MV-4-11 (cell line): ENCODE results near the gene STRBP.

Experiments
- DNase-seq: peaks from one replicate; lab custom pipeline; 2025; lab: John Stamatoyannopoulos, UW

STRBP gene

GRCh38 chr9:123129423-123129822, 139.0 kb downstream of the STRBP start:
- DNase-seq = peak; percentile 76

DNA sequence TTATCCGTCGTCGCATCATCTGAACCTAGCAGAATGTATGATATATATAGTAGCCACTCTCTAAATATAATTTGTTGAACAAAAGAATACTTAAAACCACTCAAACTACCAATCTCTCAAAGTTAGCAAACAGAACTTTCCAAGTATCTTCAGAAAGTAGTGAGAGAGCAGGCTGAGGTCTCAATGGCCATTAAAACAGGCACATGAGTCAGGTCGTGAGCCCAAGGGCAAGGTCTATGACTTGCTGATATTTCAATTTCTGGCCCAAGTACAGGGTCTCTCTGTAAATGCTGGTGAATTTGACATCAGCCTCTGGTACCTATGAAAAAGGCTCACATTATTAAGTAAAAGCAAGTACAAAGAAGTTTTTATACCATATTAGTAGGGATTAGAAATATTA, 139.8 kb downstream of the STRBP start:
- DNase-seq = no peak

GRCh38 chr9:123127512-123128075, 140.8 kb downstream of the STRBP start:
- peak; percentile 88 for DNase-seq

DNA sequence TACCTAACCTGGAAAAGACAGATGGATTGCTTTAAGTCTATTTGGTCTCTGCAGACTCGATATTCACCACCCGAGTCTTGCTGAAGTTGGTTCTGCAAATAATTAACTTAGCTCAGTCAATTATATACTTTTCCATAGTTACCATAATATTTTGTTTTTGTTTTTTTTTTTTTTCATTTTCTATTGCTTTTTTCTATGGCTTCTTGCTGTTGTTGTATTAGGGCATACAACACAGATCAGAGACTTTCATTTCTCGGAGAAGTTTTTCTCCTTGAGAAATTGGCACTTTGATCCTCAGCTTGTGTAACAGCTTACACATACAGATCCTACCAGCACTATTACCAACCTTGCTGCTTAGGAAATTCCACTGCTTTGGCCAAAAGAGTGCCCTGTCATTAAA, 146.9 kb downstream of the STRBP start:
- DNase-seq = no peak

DNA sequence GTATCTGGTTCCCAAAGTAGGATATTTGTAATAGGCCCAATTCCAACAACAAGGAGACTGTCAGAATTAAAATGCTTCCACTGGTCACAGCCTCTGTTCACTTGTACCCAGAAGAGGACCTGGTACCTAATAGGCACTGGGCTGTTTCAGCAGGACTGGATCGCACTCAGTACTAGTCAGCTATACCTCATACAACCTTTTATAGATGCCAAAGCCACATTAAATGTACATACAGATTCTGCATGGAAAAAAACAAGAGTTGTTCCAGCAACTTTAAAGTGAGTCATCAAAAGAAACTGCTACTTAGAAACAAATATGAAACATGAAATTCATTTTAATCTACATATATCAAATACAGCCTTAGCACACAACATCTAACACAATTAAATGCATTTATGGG, 147.4 kb downstream of the STRBP start:
- DNase-seq = no peak

DNA sequence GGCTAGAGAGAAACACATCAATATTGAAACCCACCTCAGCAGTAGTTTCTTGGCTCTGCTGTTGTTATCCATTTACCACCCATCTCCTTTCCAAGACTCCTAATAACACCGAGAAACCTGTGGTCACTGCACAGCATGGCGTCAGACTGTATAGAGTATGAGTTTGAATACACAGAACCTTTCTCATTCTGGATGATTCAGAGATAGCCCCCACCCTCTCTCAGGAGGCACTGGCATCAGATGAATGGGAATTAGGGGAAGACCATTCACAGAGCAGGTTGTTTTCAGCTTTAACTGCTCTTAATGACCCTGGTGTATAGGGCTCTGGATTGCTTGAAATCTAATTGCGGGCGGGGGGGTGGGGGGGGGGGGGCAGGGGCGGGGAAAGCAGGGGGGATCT, 148.3 kb downstream of the STRBP start:
- DNase-seq = no peak

GRCh38 chr9:123119566-123119965, 148.8 kb downstream of the STRBP start:
- no peak for DNase-seq

DNA sequence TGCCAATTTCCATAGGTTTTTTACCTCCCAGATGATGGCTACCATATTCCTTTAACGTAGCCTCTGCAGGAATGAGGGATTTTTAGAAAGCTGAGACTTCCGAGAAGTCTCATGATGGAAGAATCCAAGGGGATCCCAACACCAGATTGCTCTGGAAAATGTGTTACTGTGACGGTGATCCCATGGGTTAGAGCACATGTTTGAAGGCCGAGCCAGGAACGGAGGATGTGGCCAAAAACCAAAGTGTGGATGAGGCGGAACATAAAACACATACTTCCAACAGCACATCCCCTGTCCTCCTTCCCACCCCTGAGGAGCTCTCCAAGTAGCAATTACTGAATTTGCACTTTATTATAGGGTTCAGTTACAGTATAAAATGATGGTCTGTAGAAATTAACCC, 152.3 kb downstream of the STRBP start:
- no peak for DNase-seq

DNA sequence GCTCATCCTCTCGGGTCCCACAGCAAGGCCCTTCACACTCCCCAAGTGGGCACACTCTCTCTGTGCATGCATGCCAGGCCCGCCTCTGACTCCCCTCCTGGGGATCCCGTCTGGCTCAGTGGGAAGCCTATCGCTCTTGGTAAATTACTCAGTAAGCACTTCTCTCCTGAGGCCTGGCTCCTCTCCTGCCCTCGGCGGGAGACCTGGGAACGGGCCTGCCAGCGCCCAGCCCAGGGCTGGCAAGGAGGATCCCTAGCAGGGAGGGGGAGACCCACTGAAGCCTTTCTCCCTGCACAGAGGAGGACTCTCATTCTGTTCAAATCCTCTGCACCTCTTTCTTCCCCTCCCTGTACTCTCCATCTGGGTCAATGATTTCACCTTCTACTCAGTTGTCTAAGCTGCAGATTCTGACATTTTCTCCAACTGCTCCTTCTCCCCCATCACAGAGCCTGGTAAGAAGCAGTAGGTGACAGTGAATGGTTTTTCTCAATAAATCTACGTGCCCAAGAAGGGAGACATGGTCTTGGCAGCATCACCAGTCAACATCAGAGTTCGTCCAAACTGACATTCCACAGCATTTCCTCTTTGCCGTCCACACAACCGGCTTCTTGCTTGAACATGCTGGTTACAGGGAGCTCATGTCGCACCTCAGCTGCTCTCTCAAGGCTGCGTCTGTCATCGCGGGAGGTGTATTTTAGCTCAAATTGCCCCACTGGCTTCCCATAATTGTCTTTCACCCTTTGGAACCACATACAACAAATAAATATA, 153.1 kb downstream of the STRBP start:
- DNase-seq = no peak

DNA sequence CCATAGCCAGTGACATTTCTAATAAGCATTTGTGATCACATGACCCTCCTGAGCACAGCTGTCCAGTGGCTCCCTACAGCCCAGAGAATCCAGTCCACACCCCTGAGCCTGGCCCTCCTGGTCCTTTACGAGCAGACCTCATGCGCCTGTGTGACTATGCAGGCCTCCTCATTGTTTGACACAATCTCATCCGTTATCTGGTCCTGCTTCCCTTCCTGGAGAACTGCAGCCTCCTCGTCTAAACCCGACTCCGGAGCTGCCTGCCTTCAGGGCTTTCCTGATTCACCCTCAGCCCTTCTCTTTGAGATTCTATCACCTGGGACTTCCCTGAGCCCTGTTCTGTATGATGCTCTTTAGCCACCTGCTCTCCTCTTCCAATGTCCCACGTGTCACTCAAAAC, 155.2 kb downstream of the STRBP start:
- no peak for DNase-seq

GRCh38 chr9:123112015-123112975, 156.1 kb downstream of the STRBP start:
- no peak for DNase-seq

DNA sequence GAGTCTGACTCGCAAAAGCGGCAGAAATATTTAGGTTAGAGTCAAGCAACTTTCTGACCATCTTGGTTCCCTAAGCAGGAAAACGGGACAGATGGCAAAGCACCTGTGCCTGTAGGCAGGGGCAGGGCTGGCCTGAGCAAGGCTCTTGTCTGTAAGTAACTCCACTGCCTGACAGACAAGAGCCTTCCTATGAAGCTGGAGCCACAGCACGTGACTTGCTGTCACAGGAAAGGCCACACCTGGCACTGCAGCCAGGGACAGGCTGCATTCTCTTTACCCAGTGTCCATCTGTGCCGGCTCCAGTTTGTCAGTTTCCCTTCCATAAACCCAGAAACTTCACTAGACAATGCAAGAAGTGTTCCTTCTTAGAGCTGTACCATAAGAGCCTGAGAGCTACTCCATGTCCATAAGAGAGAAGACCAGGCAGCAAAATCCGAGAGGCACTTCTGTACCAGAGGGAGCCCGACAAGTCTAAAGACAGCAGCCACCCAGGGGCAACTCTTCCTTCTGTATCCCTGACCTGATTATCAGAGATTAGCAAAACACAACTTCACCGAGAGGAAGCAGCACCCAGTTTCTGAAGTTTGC, 156.9 kb downstream of the STRBP start:
- no peak for DNase-seq

DNA sequence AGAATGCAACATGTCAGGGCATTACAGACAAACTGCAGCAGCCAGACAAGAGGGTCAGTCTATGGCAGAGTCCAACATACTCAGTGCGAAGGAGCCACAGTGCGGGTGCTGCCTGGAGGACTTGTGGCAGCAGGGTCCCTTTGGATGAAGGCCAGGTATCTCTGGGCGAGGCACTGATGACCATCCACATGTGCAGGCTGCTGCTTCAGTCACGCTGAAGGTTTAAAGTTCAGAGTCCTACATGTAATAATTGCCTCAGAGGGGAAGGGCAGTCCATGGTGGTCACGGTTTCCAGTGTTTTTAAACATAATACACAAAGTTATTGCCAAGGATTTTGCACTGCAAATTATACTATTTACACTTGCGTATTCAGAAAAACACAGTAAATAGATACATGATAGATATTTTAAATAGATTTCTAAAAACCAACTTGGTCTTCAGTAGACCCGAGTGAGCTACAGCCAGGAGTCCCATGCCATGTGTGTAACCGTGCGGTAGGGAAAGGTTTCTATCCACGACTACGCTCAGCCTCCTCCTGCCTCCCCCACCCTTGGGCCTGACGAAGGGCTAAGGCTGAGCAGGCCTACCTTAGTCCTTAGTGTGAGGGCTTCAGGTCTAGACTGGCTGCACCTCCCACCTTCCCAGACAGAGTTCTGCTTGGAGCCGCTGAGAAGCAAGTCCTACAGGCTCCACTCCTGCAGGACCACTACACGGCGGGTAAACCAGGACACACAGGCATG, 158.7 kb downstream of the STRBP start:
- DNase-seq = no peak

- DNase-seq = no peak
Observed at GRCh38 chr9:123108976-123109375, 159.4 kb downstream of the STRBP start.

- no peak for DNase-seq
Observed at GRCh38 chr9:123107639-123108285, 160.6 kb downstream of the STRBP start.

DNA sequence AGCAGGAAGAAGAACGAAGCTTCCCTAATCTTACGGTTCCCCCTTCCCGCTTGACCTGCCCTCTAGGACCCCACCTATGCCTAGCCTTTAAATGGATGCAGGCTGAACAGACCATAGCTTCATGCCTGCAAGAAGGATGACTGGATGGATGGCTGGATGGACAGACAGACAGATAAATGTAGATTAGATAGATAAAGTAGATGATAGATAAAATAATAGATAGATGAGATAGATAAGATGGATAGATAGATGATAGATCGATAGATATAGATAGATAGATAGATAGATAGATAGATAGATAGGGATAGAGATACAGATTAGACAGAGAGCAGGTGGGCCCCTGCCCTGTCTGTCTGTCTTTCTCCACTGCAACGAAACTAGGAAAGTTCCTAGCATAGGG, 162.9 kb downstream of the STRBP start:
- DNase-seq = no peak

- no peak for DNase-seq
Observed at GRCh38 chr9:123104807-123105206, 163.6 kb downstream of the STRBP start.

DNA sequence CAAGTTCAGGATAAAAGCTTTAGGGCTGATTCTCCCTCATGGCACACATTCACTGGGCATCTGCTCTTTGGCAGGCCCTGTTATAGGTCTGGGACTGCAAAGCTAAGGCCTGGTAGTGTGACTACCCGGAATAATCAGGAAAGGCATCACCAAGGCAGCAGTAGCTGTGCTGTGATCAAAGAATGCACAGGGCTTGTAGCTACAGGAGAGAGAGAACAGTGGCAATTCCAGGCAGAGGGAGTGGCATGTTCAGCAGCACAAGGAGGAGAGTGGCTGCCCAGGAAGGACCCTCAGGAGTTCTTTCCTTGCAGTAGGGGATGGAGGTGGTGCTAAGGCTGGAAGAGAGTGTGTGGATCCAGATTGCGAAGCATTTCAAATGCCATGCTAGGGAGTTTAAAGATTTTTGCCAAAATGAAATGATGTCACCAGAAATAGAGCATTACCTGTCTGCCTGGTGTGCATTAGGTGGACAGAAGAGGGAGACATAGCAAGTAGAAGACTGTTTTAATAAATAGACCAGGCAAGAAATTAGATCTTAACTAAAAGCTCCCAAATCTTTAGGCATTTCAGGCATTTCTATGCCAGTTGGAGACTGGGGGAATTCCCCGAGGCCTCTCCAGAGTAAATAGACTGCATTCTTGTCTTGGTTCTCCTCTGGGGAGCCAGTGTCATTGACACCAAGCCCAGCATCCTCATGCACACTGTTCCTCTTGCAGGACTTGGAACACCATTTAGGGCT, 165.8 kb downstream of the STRBP start:
- DNase-seq = no peak

DNA sequence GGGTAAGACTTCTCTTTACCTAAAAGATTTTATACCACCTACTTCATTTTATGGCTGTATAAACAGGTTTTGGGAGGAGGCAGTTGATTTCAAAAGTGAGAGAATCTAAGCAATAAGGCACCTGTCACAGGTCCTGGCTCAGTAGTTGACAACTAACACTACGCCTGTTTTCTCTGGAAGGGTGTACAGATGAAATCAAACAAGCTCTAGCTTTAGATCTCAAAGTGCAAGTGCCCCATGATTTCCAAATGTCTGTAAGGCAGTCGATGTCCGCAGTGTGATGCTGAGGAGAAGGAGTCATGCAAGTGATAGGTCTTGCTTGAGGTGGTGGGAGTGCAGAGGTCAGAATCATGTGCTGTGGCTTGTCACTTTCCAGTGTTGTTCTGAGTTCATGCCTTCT, 168.8 kb downstream of the STRBP start:
- DNase-seq = no peak

DNA sequence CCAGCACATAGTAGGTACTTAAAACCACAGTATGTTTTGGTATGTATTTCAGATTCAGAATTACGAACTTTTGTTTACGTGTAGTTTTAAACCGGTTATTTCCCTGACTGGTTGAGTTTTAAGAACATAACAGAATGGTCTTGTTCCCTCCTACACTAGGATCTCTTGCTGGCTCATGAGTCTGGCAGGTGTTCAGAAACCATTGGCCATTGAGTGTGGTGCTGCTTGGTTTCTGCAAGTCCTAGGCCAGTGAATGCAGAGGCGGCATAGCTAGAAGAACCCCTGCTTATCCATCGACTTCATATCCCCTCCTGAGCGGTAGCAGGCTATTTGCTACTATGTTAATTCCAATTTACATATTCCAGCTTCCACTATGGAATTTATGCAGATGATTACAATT, 169.3 kb downstream of the STRBP start:
- no peak for DNase-seq

- no peak for DNase-seq
Observed at GRCh38 chr9:123098096-123098459, 170.3 kb downstream of the STRBP start.
